ENCODE measurements around the gene ABLIM2.

Gene ABLIM2

GRCh38 chr4:8152865-8153257 is 5.8 kb downstream of the ABLIM2 start:
- H3K4me1 ChIP-seq (ENCODE audit: insufficient read depth, low read length), result no peaks in the 10 kb centered on the region
- no peak overlapping the region for H3K9ac ChIP-seq (ENCODE audit: low read depth, low read length)
- no peaks in the 10 kb centered on the region for H3K9me3 ChIP-seq (ENCODE audit: insufficient read depth, low read depth, low read length)
- no peak overlapping the region for H3K27ac ChIP-seq (ENCODE audit: low read depth, low read length)
- WGBS, result 76% methylated on average over 6 of the region's 6 CpGs
- H3K27me3 ChIP-seq (ENCODE audit: insufficient read depth, low read length), result peaks cover 22% of the 10 kb centered on the region
- H3K36me3 ChIP-seq (ENCODE audit: insufficient read depth, low read length), result no peaks in the 10 kb centered on the region
- no peak overlapping the region for H3K4me3 ChIP-seq (ENCODE audit: low read length)

GRCh38 chr4:8152090-8152864 is 6.3 kb downstream of the ABLIM2 start:
- H3K4me1 ChIP-seq (ENCODE audit: insufficient read depth, low read length), result no peaks in the 10 kb centered on the region
- no peaks in the 10 kb centered on the region for H3K36me3 ChIP-seq (ENCODE audit: insufficient read depth, low read length)
- peaks cover 16% of the 10 kb centered on the region for H3K27me3 ChIP-seq (ENCODE audit: insufficient read depth, low read length)
- H3K4me3 ChIP-seq (ENCODE audit: low read length), result no peak overlapping the region
- no peak overlapping the region for H3K9ac ChIP-seq (ENCODE audit: low read depth, low read length)
- WGBS, result 93% methylated on average over 39 of the region's 39 CpGs
- no peaks in the 10 kb centered on the region for H3K9me3 ChIP-seq (ENCODE audit: insufficient read depth, low read depth, low read length)
- H3K27ac ChIP-seq (ENCODE audit: low read depth, low read length), result no peak overlapping the region

- H3K27me3 ChIP-seq (ENCODE audit: insufficient read depth, low read length), result peaks cover 6% of the 10 kb centered on the region
- H3K9me3 ChIP-seq (ENCODE audit: insufficient read depth, low read depth, low read length), result no peaks in the 10 kb centered on the region
- 92% methylated on average over 15 of the region's 15 CpGs for WGBS
- H3K27ac ChIP-seq (ENCODE audit: low read depth, low read length), result no peak overlapping the region
- H3K36me3 ChIP-seq (ENCODE audit: insufficient read depth, low read length), result no peaks in the 10 kb centered on the region
- H3K9ac ChIP-seq (ENCODE audit: low read depth, low read length), result no peak overlapping the region
- H3K4me3 ChIP-seq (ENCODE audit: low read length), result no peak overlapping the region
- H3K4me1 ChIP-seq (ENCODE audit: insufficient read depth, low read length), result no peaks in the 10 kb centered on the region
These were observed 7.4 kb downstream of the ABLIM2 start for GRCh38 chr4:8151165-8151650.

GRCh38 chr4:8150152-8151090 is 8.2 kb downstream of the ABLIM2 start:
- no peak overlapping the region for H3K27ac ChIP-seq (ENCODE audit: low read depth, low read length)
- 80% methylated on average over 29 of the region's 29 CpGs for WGBS
- H3K4me3 ChIP-seq (ENCODE audit: low read length), result no peak overlapping the region
- peaks cover under 1% of the 10 kb centered on the region; the same call in 1 of the 2 replicates for H3K27me3 ChIP-seq (ENCODE audit: insufficient read depth, low read length)
- no peaks in the 10 kb centered on the region for H3K4me1 ChIP-seq (ENCODE audit: insufficient read depth, low read length)
- no peak overlapping the region for H3K9ac ChIP-seq (ENCODE audit: low read depth, low read length)
- H3K36me3 ChIP-seq (ENCODE audit: insufficient read depth, low read length), result no peaks in the 10 kb centered on the region
- H3K9me3 ChIP-seq (ENCODE audit: insufficient read depth, low read depth, low read length), result no peaks in the 10 kb centered on the region

- 87% methylated on average over 6 of the region's 7 CpGs for WGBS
- no peak overlapping the region for H3K4me3 ChIP-seq (ENCODE audit: low read length)
- no peaks in the 10 kb centered on the region; the same call in 1 of the 2 replicates for H3K27me3 ChIP-seq (ENCODE audit: insufficient read depth, low read length)
- no peaks in the 10 kb centered on the region for H3K36me3 ChIP-seq (ENCODE audit: insufficient read depth, low read length)
- H3K27ac ChIP-seq (ENCODE audit: low read depth, low read length), result no peak overlapping the region
- H3K9ac ChIP-seq (ENCODE audit: low read depth, low read length), result no peak overlapping the region
- H3K4me1 ChIP-seq (ENCODE audit: insufficient read depth, low read length), result peaks cover 1% of the 10 kb centered on the region; the same call in 1 of the 2 replicates
- H3K9me3 ChIP-seq (ENCODE audit: insufficient read depth, low read depth, low read length), result no peaks in the 10 kb centered on the region
These were observed 8.9 kb downstream of the ABLIM2 start for GRCh38 chr4:8149664-8150063.

GRCh38 chr4:8148785-8149435 is 9.7 kb downstream of the ABLIM2 start:
- WGBS, result 89% methylated on average over 14 of the region's 14 CpGs
- Histone ChIP-seq H3K27ac (ENCODE audit: low read depth, low read length) (no peak overlapping the region), H3K4me1 (ENCODE audit: insufficient read depth, low read length) (peaks cover 8% of the 10 kb centered on the region), H3K36me3 (ENCODE audit: insufficient read depth, low read length) (no peaks in the 10 kb centered on the region), H3K9ac (ENCODE audit: low read depth, low read length) (no peak overlapping the region), H3K9me3 (ENCODE audit: insufficient read depth, low read depth, low read length) (no peaks in the 10 kb centered on the region), H3K4me3 (ENCODE audit: low read length) (no peak overlapping the region), H3K27me3 (ENCODE audit: insufficient read depth, low read length) (no peaks in the 10 kb centered on the region)

- H3K27ac ChIP-seq (ENCODE audit: low read depth, low read length), result no peak overlapping the region
- H3K9ac ChIP-seq (ENCODE audit: low read depth, low read length), result no peak overlapping the region
- H3K27me3 ChIP-seq (ENCODE audit: insufficient read depth, low read length), result no peaks in the 10 kb centered on the region
- WGBS, result 95% methylated on average over 13 of the region's 13 CpGs
- H3K36me3 ChIP-seq (ENCODE audit: insufficient read depth, low read length), result no peaks in the 10 kb centered on the region
- no peaks in the 10 kb centered on the region for H3K9me3 ChIP-seq (ENCODE audit: insufficient read depth, low read depth, low read length)
- H3K4me1 ChIP-seq (ENCODE audit: insufficient read depth, low read length), result peaks cover 9% of the 10 kb centered on the region
- H3K4me3 ChIP-seq (ENCODE audit: low read length), result no peak overlapping the region
These were observed 10.5 kb downstream of the ABLIM2 start for GRCh38 chr4:8148159-8148558.

- Histone ChIP-seq H3K9ac (ENCODE audit: low read depth, low read length) (no peak overlapping the region), H3K27ac (ENCODE audit: low read depth, low read length) (no peak overlapping the region), H3K4me3 (ENCODE audit: low read length) (no peak overlapping the region), H3K9me3 (ENCODE audit: insufficient read depth, low read depth, low read length) (no peaks in the 10 kb centered on the region), H3K27me3 (ENCODE audit: insufficient read depth, low read length) (no peaks in the 10 kb centered on the region), H3K4me1 (ENCODE audit: insufficient read depth, low read length) (peaks cover 9% of the 10 kb centered on the region), H3K36me3 (ENCODE audit: insufficient read depth, low read length) (no peaks in the 10 kb centered on the region)
- WGBS, result 74% methylated on average over 19 of the region's 19 CpGs
These were observed 11.2 kb downstream of the ABLIM2 start for GRCh38 chr4:8147231-8147970.

- no peak overlapping the region for H3K9ac ChIP-seq (ENCODE audit: low read depth, low read length)
- H3K27me3 ChIP-seq (ENCODE audit: insufficient read depth, low read length), result no peaks in the 10 kb centered on the region
- WGBS, result 94% methylated on average over 8 of the region's 9 CpGs
- H3K27ac ChIP-seq (ENCODE audit: low read depth, low read length), result no peak overlapping the region
- no peak overlapping the region for H3K4me3 ChIP-seq (ENCODE audit: low read length)
- no peaks in the 10 kb centered on the region for H3K36me3 ChIP-seq (ENCODE audit: insufficient read depth, low read length)
- H3K9me3 ChIP-seq (ENCODE audit: insufficient read depth, low read depth, low read length), result no peaks in the 10 kb centered on the region
- peaks cover 9% of the 10 kb centered on the region for H3K4me1 ChIP-seq (ENCODE audit: insufficient read depth, low read length)
These were observed 12.5 kb downstream of the ABLIM2 start for GRCh38 chr4:8146157-8146556.

GRCh38 chr4:8144359-8144758 is 14.3 kb downstream of the ABLIM2 start:
- WGBS, result 37% methylated on average over 15 of the region's 15 CpGs
- H3K9me3 ChIP-seq (ENCODE audit: insufficient read depth, low read depth, low read length), result no peaks in the 10 kb centered on the region
- peaks cover 9% of the 10 kb centered on the region for H3K4me1 ChIP-seq (ENCODE audit: insufficient read depth, low read length)
- H3K27ac ChIP-seq (ENCODE audit: low read depth, low read length), result no peak overlapping the region
- H3K36me3 ChIP-seq (ENCODE audit: insufficient read depth, low read length), result no peaks in the 10 kb centered on the region
- H3K27me3 ChIP-seq (ENCODE audit: insufficient read depth, low read length), result no peaks in the 10 kb centered on the region
- H3K4me3 ChIP-seq (ENCODE audit: low read length), result no peak overlapping the region
- H3K9ac ChIP-seq (ENCODE audit: low read depth, low read length), result no peak overlapping the region
